Mesodermal cell (in vitro differentiated cells): ENCODE results near the gene VDR.

Experiments
- H3K27ac ChIP-seq: 2 replicates; pipeline ENCODE4 v1.7.0; 2013; ENCODE audit warnings: mild to moderate bottlenecking, low read depth, low read length, moderate library complexity; ENCODE audit not compliant: severe bottlenecking
- H3K36me3 ChIP-seq: 2 replicates; pipeline ENCODE4 v1.7.1; 2013; ENCODE audit warnings: mild to moderate bottlenecking, low read length, moderate library complexity; ENCODE audit not compliant: control insufficient read depth, insufficient read depth
- H3K4me1 ChIP-seq: one replicate; pipeline ENCODE4 v1.7.1; 2013; ENCODE audit warnings: mild to moderate bottlenecking, low read length; ENCODE audit not compliant: insufficient read depth, control insufficient read depth, poor library complexity, severe bottlenecking
- H3K4me3 ChIP-seq: 2 replicates; pipeline ENCODE4 v1.7.0; 2013; ENCODE audit warnings: low read length, control low read depth, mild to moderate bottlenecking; ENCODE audit not compliant: insufficient read depth, poor library complexity, severe bottlenecking; ENCODE audit errors: extremely low read depth
- H3K9me3 ChIP-seq: 2 replicates; pipeline ENCODE4 v1.7.1; 2013; ENCODE audit warnings: mild to moderate bottlenecking, low read length, moderate library complexity; ENCODE audit not compliant: control insufficient read depth
- WGBS, 2 experiments: methylation state at CpG; one replicate each; pipeline ENCODE4 v1.1.5; 2013; ENCODE audit warnings: missing lambda C conversion rate in 2 of 2; ENCODE audit not compliant: insufficient coverage in 2 of 2; 5-methylcytosine and 5-hydroxymethylcytosine counted together

The VDR gene

GRCh38 chr12:47801170-47801903 lies 103.5 kb downstream of the VDR start:
- Histone ChIP-seq H3K9me3 (no peaks in the 10 kb centered on the region), H3K4me3 (no peak overlapping the region), H3K4me1 (peaks cover 38% of the 10 kb centered on the region), H3K36me3 (peaks cover 91% of the 10 kb centered on the region), H3K27ac (no peak overlapping the region)
- WGBS, 2 experiments = 91 to 95% methylated on average over 5 to 7 of the region's 7 CpGs

GRCh38 chr12:47800582-47800981 lies 104.2 kb downstream of the VDR start:
- H3K4me3 ChIP-seq = no peak overlapping the region
- peaks cover 31% of the 10 kb centered on the region for H3K4me1 ChIP-seq
- peaks cover 90% of the 10 kb centered on the region for H3K36me3 ChIP-seq
- no peaks in the 10 kb centered on the region for H3K9me3 ChIP-seq
- 86 to 98% methylated on average over 6 to 7 of the region's 7 CpGs for WGBS, 2 experiments
- no peak overlapping the region for H3K27ac ChIP-seq

GRCh38 chr12:47799357-47799955 lies 105.3 kb downstream of the VDR start:
- Histone ChIP-seq H3K4me1 (peaks cover 25% of the 10 kb centered on the region), H3K4me3 (no peak overlapping the region), H3K36me3 (peaks cover 90% of the 10 kb centered on the region), H3K9me3 (no peaks in the 10 kb centered on the region), H3K27ac (peak overlapping the region; percentile 29)
- 91 to 96% methylated on average over 6 of the region's 7 CpGs for WGBS, 2 experiments

GRCh38 chr12:47798382-47798948 lies 106.3 kb downstream of the VDR start:
- Histone ChIP-seq H3K4me1 (peaks cover 19% of the 10 kb centered on the region), H3K4me3 (no peak overlapping the region), H3K27ac (no peak overlapping the region), H3K9me3 (no peaks in the 10 kb centered on the region), H3K36me3 (peaks cover 90% of the 10 kb centered on the region)
- WGBS, 2 experiments = 85 to 98% methylated on average over 12 to 13 of the region's 17 CpGs

GRCh38 chr12:47797441-47797840 lies 107.4 kb downstream of the VDR start:
- peaks cover 90% of the 10 kb centered on the region for H3K36me3 ChIP-seq
- H3K4me3 ChIP-seq = no peak overlapping the region
- H3K9me3 ChIP-seq = no peaks in the 10 kb centered on the region
- peaks cover 10% of the 10 kb centered on the region for H3K4me1 ChIP-seq
- 93 to 99% methylated on average over 9 to 10 of the region's 10 CpGs for WGBS, 2 experiments
- H3K27ac ChIP-seq = no peak overlapping the region

- Histone ChIP-seq H3K27ac (no peak overlapping the region), H3K9me3 (no peaks in the 10 kb centered on the region), H3K36me3 (peaks cover 92% of the 10 kb centered on the region), H3K4me1 (peaks cover 4% of the 10 kb centered on the region), H3K4me3 (no peak overlapping the region)
- 96 to 99% methylated on average over 18 to 19 of the region's 22 CpGs for WGBS, 2 experiments
These were observed 108.9 kb downstream of the VDR start for GRCh38 chr12:47795814-47796411.

- Histone ChIP-seq H3K4me3 (no peak overlapping the region), H3K36me3 (peaks cover 94% of the 10 kb centered on the region), H3K9me3 (no peaks in the 10 kb centered on the region), H3K27ac (no peak overlapping the region), H3K4me1 (peaks cover 4% of the 10 kb centered on the region)
- 95 to 96% methylated on average over 12 to 16 of the region's 21 CpGs for WGBS, 2 experiments
These were observed 109.5 kb downstream of the VDR start for GRCh38 chr12:47795121-47795813.

- no peaks in the 10 kb centered on the region for H3K9me3 ChIP-seq
- peaks cover 95% of the 10 kb centered on the region for H3K36me3 ChIP-seq
- no peak overlapping the region for H3K27ac ChIP-seq
- peaks cover 2% of the 10 kb centered on the region for H3K4me1 ChIP-seq
- no peak overlapping the region for H3K4me3 ChIP-seq
- WGBS, 2 experiments = 100% methylated on average over 2 to 5 of the region's 9 CpGs
These were observed 110.1 kb downstream of the VDR start for GRCh38 chr12:47794679-47795078.

GRCh38 chr12:47793015-47793681 lies 111.6 kb downstream of the VDR start:
- no peak overlapping the region for H3K4me3 ChIP-seq
- H3K9me3 ChIP-seq = no peaks in the 10 kb centered on the region
- H3K4me1 ChIP-seq = no peaks in the 10 kb centered on the region
- 97% methylated on average over 11 of the region's 15 CpGs for WGBS, 2 experiments
- peaks cover 95% of the 10 kb centered on the region for H3K36me3 ChIP-seq
- no peak overlapping the region for H3K27ac ChIP-seq

- Histone ChIP-seq H3K4me3 (no peak overlapping the region), H3K36me3 (peaks cover 97% of the 10 kb centered on the region), H3K4me1 (no peaks in the 10 kb centered on the region), H3K27ac (no peak overlapping the region), H3K9me3 (no peaks in the 10 kb centered on the region)
- WGBS, 2 experiments = 94 to 98% methylated on average over 9 to 10 of the region's 16 CpGs
These were observed 112.9 kb downstream of the VDR start for GRCh38 chr12:47791874-47792273.
